ENCODE results near the gene SSTR1.
"Not testable (repeated sequence)": the region's sequence is repeated elsewhere in the genome, so short reads cannot be mapped to it uniquely, and the experiment has no call there.

The SSTR1 gene

GRCh38 chr14:38207736-38208617 lies at the start of gene SSTR1:
Gene SSTR1, plus strand, starts transcription at chr14:38207904. Its CDS starts 1,486 bp downstream, at chr14:38209390.
- DNase-seq, result no peak

GRCh38 chr14:38158468-38158867 lies 49.2 kb upstream of the SSTR1 start:
- no peak for DNase-seq

- no peak for DNase-seq
These were observed 39.3 kb upstream of the SSTR1 start for GRCh38 chr14:38168416-38168815.

GRCh38 chr14:38171197-38171596 lies 36.5 kb upstream of the SSTR1 start:
- DNase-seq, result no peak

GRCh38 chr14:38174711-38175110 lies 33.0 kb upstream of the SSTR1 start:
- no peak for DNase-seq

GRCh38 chr14:38175658-38176057 lies 32.0 kb upstream of the SSTR1 start:
- DNase-seq, result no peak

- DNase-seq, result no peak
These were observed 31.3 kb upstream of the SSTR1 start for GRCh38 chr14:38176379-38176778.

GRCh38 chr14:38184132-38184531 lies 23.6 kb upstream of the SSTR1 start:
- DNase-seq, result no peak

- DNase-seq, result no peak
These were observed 22.0 kb upstream of the SSTR1 start for GRCh38 chr14:38185671-38186070.

- DNase-seq, result no peak
These were observed 21.5 kb upstream of the SSTR1 start for GRCh38 chr14:38186216-38186615.

- no peak for DNase-seq
These were observed 20.2 kb upstream of the SSTR1 start for GRCh38 chr14:38187528-38187927.

GRCh38 chr14:38189930-38190726 lies 17.6 kb upstream of the SSTR1 start:
- no peak for DNase-seq

GRCh38 chr14:38190846-38191245 lies 16.9 kb upstream of the SSTR1 start:
- DNase-seq, result not testable (repeated sequence)

GRCh38 chr14:38191491-38191890 lies 16.2 kb upstream of the SSTR1 start:
- DNase-seq, result not testable (repeated sequence)

- no peak for DNase-seq
These were observed 10.5 kb upstream of the SSTR1 start for GRCh38 chr14:38197001-38197783.

GRCh38 chr14:38197784-38198335 lies 9.8 kb upstream of the SSTR1 start:
- DNase-seq, result no peak

- no peak for DNase-seq
These were observed 9.3 kb upstream of the SSTR1 start for GRCh38 chr14:38198425-38198824.

GRCh38 chr14:38199076-38199475 lies 8.6 kb upstream of the SSTR1 start:
- no peak for DNase-seq

GRCh38 chr14:38199739-38200138 lies 8.0 kb upstream of the SSTR1 start:
- no peak for DNase-seq

- DNase-seq, result no peak
These were observed 6.4 kb upstream of the SSTR1 start for GRCh38 chr14:38201137-38201828.

- DNase-seq, result no peak
These were observed 5.1 kb upstream of the SSTR1 start for GRCh38 chr14:38202444-38203191.
